Stimulated activated CD8-positive, alpha-beta memory T cell treated with anti-CD3 and anti-CD28 coated beads, Interleukin-7, amount 100 ng/mL, for 1 hour (primary cell): Measurements from ENCODE around the gene SNX21.
"Not testable (repeated sequence)": the region's sequence is repeated elsewhere in the genome, so short reads cannot be mapped to it uniquely, and the experiment has no call there.

Source experiments
- DNase-seq, 2 donors: peaks; one replicate each; pipeline ENCODE4 v3.0.0-alpha.2; 2020; ENCODE audit warnings: low read depth in 2 of 2

Gene SNX21, protein sequence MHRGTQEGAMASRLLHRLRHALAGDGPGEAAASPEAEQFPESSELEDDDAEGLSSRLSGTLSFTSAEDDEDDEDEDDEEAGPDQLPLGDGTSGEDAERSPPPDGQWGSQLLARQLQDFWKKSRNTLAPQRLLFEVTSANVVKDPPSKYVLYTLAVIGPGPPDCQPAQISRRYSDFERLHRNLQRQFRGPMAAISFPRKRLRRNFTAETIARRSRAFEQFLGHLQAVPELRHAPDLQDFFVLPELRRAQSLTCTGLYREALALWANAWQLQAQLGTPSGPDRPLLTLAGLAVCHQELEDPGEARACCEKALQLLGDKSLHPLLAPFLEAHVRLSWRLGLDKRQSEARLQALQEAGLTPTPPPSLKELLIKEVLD

DNA sequence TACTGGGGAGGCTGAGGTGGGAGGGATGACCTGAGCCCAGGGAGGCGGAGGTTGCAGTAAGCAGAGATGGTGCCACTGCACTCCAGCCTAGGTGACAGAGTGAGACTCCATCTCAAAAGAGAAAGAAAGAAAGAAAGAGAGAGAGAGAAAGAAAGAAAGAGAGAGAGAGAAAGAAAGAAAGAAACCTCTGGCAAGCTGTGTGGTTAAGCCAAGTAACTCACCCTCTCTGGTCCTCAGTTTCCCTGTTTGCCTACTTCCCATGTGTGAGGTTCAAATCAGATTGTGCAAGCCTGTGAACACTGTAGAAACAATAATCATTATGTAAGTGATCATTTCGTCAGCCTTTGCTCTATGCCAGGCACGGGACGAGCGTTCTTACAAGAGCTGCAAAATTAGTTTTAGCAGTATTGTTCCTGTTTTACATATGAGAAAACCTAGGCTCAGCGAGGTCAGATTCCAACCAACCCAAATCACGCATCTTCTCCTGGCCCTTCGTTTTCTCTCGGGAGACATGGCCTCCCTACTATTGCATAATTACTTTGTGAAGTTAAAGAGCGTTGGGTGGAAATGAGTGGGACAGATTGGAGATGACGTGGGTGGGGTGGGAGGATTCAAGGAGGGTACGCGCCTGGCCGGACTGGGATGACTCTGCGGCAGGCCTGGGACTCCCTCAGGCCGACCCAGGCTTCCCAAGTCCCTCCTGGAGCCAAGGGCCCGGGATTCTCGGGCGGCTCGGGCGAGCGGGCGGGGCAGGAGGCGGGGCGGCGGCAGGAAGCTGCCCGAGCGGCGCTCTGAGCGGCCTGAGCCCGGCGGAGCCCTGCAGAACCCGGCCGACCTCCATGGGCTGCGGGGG, at the start of gene SNX21:
Gene SNX21, plus strand, starts transcription at position 770 of the 853 bp plus-strand sequence. CDS start 121 bp downstream, outside the sequence.
- DNase-seq: no peak

DNA sequence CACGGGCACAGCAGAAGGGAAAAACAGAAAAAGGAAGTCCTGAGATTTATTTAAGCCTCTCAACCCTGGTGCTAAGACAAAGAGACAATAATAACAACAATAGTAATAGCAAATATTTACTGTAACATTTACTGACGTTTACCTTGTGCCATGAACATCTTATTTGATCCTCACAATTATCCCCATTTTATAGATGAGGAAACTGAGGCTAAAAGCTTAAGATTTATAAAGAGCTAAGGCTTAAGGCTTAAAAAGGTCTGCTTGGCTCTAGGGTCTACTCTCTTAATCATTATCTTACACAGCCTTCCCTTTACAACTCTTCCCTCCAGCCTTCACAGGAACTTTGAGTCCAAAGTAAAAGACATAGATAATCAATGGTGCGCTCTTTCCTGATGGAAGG, 45.2 kb upstream of the SNX21 start:
- DNase-seq: no peak

DNA sequence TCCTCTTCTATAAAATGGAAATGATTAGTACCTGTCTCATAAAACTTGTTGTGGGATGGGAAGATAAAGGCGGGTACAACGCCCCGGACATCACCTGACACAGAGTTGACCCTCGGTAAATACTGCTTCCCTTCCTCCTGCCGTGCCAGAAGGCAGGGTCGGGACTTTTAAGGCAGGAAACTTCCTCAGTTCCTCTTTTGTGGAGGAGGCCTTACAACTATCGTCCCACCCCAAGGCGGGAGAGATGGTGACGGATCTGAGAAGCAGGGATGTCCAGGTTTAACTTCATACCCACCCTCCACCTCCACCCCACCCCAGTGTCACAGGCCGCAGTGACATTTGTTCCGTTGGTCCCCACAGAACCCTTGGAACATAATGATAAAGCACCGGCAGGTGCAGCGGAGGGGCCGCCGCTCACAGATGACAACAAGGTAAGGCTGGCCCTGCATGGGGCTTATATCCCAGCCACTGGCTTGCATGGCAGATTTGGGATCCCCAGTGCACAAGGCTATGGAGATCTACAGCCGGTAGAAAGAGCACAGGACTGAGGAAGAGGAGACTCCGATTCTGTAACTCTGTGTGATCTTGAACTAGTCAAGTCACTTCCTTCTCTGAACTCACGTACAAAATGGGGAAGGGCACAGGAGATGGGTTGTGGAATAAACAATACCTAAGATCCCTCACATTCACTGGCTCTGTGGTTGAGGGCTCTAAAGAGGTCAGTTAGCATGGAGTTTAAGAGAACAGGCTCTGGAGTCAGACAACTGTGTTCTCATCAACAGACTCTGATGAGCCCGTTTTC, 41.1 kb upstream of the SNX21 start:
- no peak for DNase-seq

DNA sequence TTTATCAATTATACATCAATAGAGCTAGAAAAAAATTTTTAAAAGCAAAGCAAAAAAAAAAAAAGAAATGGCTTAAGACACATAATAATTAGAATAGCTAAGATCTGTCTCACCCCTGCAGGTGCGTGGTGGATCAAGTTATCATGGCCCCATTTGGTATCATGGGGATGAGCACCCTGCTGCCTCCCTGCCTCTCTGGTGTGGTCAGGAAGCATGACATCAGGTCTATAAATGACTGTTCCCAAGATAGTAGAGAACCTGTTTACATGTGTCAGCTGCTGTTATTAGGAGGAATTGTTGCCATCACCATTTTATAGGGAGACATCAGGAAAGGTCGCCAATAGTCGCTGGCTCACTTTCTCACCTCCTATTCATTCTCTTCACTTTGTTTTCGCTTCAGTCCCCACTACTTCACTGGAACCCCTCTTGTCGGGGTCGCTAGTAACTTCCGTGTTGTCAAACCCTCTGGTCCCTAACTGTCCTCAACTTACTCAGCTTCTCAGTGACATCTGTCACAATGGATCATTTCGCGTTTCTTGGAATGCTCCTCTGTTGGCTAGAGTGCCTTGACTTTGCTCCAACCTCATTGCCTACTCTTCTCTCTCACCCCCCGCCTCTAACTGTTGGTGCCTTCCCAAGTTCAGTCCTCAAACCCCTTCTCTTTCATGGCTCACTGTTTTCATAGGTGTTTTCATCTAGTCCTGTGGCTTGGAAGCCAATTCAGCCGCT, 37.1 kb upstream of the SNX21 start:
- DNase-seq: no peak

DNA sequence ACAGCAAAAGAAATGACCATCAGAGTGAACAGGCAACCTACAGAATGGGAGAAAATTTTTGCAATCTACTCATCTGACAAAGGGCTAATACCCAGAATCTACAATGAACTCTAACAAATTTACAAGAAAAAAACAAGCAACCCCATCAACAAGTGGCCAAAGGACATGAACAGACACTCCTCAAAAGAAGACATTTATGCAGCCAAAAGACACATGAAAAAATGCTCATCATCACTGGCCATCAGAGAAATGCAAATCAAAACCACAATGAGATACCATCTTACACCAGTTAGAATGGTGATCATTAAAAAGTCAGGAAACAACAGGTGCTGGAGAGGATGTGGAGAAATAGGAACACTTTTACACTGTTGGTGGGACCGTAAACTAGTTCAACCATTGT, 36.1 kb upstream of the SNX21 start:
- not testable (repeated sequence) for DNase-seq

DNA sequence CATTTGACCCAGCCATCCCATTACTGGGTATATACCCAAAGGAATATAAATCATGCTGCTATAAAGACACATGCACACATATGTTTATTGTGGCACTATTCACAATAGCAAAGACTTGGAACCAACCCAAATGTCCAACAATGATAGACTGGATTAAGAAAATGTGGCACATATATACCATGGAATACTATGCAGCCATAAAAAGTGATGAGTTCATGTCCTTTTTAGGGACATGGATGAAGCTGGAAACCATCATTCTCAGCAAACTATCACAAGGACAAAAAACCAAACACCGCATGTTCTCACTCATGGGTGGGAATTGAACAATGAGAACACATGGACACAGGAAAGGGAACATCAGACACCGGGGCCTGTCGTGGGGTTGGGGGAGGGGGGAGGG, 35.6 kb upstream of the SNX21 start:
- DNase-seq: not testable (repeated sequence)

DNA sequence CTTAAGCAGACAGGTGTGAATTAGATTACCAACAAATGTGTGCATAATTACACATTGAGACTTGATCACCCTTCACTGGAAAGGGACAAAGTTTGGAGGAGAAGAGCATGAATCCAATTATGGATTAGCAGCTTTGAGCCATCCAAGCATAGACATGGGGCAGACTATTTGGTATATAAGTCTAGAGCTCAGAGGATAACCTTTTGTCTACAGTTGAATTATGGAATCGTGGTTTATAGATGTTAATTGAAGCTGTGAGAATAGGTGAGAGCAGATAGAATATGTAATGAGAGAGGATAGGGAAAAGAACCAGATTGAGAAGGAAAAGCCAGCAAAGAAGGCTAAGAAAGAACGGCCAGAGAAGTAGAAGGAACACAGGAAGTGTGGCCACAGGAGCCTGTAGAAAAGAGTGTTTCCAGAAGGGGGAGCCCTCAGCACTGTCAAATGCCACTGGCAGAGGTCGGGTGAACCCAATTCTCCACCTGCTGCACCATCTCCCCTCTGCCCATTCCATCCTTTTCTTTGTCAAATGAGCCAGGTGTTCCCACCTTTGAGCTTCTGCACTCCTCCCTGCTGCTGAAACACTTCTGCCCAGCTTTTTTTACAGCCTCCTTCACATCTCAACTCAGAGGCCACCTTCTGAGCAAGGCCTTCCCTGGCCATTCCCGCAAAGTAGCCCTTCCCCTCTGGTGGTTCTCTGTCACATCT, 34.5 kb upstream of the SNX21 start:
- peak in 1 of 2 donors; percentile 36 for DNase-seq

DNA sequence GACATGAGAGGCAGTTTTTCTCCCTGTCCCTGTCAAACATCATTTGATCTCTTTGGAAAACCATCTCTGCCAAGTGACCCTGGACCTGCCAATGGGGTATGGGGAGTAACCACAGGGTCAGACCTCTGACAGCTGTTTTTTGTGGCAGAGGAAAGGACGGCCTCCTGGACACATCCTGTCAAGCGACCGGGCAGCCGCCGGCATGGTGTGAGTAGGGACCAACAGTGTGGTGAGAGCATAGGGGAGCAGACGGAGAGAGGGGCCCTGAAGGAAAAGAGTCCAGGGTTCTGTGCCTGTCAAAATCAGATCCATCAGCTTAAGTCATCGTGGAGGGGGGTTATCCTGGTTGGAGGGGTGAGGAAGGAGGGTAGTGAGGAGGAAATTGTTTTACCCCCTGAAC, 31.7 kb upstream of the SNX21 start:
- DNase-seq: no peak

DNA sequence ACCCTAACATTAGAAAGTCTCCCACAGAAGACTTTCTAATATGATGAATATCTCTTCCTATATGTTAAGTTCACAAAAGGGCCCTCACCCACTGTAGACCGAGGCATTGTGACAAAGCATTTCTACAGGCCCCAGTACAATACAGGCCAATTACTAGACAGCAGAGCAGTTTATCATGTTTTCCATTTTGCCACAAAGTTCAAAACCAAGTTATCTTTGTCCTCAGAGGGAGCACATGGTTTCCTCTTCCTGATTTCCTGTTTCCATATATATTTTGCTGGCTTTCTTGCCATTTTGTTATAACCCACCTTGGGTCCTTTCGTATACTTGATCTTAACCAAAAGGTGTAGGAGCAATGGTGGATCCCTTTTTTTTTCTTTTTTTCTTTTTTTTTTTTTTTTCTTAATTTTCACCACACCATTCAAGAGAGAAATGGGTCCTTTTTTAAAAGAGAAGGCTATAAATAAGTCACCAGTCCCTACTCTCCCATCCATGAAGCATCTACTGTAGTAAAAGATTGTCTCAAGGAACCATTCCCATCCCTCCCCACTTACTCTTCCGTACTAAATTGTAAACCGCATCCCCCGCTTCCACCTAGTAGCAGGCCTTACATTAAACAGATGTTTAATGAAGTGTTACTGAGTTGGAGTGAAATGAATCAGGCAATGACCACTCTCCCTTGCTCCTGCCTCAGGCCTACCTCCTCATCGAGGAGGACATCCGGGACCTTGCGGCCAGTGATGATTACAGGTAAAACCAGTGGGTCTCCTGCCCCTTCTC, 23.2 kb upstream of the SNX21 start:
- DNase-seq: no peak

DNA sequence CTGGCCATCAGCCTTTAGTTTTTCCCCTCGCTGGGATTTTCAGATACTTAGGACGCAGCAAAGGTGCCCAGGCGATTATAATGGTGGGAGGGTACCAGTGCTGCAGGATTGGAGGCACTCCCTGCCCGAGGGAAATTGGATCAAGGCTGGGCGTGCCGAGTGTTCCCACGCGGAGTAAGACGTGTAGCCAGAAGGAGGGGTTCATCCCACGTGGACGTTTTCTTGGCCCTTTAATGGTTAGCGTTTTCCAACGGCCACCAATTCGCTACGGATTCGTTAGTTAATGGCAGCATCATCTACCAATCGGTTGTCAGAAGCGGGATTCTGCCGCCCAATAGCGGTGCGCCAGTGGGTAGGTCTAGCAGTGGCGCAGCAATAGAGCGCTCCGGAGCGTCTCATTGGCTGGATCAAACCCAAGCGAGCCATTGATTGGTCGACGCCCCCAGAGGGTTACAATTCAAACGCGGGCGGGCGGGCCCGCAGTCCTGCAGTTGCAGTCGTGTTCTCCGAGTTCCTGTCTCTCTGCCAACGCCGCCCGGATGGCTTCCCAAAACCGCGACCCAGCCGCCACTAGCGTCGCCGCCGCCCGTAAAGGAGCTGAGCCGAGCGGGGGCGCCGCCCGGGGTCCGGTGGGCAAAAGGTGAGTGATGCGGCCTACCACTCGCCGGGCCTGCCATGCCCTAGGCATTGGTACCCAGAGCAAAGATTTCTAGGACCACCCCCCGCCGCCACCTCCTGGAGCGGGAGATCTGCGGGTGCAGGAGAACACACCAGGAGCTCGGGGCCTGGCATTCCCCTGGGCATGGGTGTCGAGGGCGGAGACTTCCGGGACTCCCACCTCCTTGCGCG, 21.2 kb upstream of the SNX21 start, which contains the start of gene UBE2C:
Gene UBE2C, plus strand, starts transcription at position 488 of the 849 bp plus-strand sequence. Its CDS starts 52 bp downstream, at position 540.
- DNase-seq: peak; percentile 78 to 83

DNA sequence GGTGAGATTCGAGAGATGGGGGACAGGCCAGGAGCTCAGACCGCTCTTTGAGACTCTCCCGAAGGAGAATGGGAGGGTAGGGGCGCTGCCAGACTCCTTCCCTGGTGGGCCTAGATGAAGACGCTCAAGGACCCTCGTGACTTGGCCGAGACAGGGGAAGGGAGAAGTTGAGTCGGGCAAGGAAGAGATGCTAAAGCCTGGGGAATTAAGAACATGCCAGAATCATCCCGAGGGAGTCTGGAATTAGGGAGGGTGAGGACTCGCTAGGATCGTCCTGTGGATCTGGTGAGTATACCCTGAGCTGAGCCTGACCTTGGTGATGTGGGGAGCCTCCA, 20.6 kb upstream of the SNX21 start:
- DNase-seq: no peak

DNA sequence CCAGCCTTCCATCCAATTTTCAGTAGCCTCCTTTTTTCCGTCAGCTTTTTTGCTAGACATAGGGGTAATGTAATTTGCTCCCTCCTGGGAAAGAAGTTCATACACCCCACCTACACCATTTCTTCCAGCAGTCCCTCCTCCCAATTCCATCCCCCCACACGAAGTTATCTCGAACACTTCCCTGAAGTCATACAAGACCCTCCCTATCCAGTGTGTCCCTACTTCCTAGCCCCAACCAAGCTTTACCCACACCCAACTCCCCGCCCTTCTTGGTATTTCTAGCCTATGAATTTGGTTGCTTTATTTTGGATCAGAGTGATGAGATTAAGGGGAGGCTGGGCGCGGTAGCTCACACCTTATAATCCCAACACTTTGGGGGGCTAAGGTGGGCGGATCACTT, 20.1 kb upstream of the SNX21 start:
- DNase-seq: no peak

DNA sequence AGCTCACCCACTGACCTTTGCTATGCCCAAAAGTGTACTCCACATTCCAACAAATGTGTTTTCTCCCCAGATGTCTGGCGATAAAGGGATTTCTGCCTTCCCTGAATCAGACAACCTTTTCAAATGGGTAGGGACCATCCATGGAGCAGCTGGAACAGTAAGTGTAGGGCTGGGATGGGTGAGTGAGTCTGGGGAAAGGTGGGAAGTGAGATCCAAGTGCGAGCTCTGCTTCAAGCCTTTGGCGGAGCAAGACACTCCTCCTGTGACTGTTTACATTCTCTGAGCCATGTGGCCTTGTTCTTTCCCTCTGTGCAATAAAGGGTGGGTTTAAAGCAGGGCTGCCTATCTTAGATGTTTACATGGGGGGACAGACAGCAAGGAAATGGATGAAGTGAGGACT, 19.3 kb upstream of the SNX21 start:
- DNase-seq: no peak

DNA sequence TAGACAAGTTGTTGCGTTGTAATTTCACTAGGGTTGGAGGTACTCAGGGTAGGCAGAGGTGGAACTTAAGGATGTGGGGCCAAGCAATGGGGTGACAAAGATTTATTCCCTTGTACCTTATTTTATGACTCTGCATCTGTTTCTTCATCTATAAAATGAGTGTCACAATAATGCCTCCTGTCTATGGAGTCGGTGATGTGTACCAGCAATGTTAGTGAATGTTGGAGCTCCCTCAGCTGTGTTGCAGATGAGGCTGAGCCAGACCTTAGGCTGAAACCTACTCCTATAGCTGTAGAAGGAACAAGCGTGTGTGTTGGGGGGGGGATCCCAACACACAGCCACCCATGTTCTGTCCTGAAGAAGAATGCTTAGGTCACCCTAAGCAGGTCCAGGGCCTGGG, 16.6 kb upstream of the SNX21 start:
- no peak for DNase-seq

DNA sequence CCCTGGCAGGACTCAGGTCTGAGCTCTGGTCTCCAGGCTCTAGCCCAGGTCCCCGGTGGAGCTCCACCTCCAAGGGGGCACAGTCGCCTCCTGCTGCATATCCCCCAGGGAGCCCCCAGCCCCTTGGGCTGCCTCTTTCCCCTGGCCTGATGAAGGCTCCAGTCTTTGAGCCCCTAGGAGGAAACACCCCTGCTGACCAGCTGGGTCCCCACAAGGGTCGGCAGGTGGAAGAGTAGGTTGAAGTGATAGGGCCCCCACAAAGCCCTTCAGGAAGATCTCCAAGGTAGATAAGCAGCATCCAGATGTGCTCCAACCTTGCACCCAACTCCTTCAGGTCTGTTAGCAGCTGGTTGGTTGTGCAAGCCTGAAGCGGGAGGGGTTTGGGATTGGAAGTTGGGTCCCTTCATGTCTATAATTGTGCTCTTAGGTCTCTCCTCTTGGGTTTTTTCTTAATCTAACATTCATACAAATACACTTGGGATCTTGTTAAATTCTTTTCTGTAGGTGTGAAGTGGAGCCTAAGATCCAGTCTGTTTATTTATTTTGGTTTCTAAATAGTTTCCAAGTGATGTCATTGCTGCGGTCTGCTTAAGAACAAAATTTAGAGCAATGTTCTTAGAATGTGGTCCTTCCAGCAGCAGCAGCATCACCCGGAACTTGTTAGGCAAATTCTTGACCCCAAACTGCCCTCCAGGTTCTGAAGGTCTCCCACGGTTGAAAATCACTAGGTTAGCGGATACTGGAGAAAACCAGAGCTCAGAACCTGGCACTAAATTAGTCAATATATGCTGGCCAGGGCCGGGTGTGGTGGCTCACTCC, 16.0 kb upstream of the SNX21 start:
- no peak for DNase-seq

DNA sequence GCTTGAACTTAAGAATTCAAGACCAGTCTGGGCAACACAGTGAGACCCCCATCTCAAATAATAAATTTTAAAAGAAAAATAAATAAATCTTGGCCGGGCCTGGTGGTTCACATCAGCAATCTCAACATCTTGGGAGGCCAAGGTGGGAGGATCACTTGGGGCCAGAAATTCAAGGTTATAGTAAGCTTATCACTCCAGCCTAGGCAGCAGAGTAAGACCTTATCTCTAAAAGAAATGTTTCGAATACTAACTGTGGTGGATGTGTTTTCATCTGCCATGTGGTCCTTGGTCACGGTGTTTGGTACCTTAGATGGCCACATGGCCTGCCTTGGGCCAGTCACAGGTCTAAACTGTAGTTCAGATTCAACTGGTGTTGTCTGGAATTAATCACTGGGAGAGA, 15.4 kb upstream of the SNX21 start:
- DNase-seq: no peak

DNA sequence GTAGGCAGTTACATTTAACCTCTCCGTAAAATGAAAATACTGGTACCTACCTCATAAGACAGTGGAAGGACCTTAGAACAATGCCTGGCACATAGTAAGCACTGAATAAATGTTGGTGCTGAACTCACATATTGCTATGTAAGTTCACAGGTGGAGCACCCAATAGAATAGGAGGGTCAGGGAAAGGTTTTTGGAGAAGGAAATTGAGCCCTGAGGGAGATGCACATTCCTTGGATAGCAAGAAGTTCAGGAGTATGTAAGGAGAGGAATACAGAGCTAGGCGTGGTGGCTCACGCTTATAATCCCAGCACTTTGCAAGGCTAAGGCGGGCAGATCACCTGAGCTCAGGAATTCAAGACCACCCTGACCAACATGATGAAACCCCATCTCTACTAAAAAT, 14.1 kb upstream of the SNX21 start:
- no peak for DNase-seq

DNA sequence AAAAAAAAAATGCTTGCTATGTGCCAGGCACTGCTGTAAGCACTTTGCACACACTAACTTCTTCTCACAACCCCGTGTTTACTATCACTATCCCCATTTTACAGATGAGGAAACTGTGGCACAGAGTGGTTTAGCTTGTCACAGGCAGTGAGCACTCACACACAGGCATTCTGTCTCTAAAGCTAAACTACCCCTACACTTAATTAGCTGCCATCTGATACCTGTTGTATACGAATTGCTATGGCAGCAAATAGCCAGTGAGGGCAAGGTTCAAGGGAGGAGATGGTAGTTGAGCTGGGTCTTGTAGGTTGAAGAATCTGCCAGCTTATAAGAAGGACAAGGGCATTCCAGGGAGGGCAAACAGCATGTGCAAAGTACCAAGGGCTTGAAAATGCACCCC, 11.7 kb upstream of the SNX21 start:
- DNase-seq: no peak
